C4-2B (cell line): ENCODE data around the gene DNASE2B.
A peak's percentile ranks its signal among the peaks of the same experiment; 100 is the strongest.

Source experiments
- H3K27ac ChIP-seq: fragments of 450-650 bp; 2 replicates; pipeline ENCODE4 v1.5.1; 2017
- ZFX ChIP-seq: fragments of 450-650 bp; IDR thresholded peaks from 2 replicates; pipeline ENCODE4 v1.6.1; 2017
- TF ChIP-seq, protein P1 (sequence below): fragments of 450-650 bp; conservative IDR thresholded peaks from 2 replicates; pipeline ENCODE4 v1.5.1; 2017; ENCODE audit warnings: mild to moderate bottlenecking

Gene DNASE2B

DNA sequence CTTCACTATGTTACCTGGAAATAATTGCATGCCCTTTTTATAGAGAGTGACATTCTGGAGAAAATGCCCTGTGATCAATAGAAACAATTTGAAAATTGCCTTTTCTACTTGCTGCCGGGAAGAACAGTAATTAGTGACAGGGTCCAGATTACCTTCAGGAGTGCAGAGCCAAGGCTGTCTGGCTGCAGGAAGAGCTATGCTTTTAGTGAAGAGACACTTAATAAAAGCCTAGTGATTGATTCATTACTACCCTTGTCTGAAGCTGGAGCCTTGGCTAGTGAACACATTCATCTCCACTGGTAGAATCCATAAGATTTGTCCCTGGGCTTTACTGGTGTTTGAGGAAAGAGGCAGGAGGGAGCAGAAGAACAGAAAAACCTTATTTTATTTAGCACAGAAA is 12.9 kb upstream of the DNASE2B start:
- TF ChIP-seq, protein P1, sequence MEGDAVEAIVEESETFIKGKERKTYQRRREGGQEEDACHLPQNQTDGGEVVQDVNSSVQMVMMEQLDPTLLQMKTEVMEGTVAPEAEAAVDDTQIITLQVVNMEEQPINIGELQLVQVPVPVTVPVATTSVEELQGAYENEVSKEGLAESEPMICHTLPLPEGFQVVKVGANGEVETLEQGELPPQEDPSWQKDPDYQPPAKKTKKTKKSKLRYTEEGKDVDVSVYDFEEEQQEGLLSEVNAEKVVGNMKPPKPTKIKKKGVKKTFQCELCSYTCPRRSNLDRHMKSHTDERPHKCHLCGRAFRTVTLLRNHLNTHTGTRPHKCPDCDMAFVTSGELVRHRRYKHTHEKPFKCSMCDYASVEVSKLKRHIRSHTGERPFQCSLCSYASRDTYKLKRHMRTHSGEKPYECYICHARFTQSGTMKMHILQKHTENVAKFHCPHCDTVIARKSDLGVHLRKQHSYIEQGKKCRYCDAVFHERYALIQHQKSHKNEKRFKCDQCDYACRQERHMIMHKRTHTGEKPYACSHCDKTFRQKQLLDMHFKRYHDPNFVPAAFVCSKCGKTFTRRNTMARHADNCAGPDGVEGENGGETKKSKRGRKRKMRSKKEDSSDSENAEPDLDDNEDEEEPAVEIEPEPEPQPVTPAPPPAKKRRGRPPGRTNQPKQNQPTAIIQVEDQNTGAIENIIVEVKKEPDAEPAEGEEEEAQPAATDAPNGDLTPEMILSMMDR, result no peak
- TF ChIP-seq ZFX, result no peak
- no peak overlapping the region for H3K27ac ChIP-seq

DNA sequence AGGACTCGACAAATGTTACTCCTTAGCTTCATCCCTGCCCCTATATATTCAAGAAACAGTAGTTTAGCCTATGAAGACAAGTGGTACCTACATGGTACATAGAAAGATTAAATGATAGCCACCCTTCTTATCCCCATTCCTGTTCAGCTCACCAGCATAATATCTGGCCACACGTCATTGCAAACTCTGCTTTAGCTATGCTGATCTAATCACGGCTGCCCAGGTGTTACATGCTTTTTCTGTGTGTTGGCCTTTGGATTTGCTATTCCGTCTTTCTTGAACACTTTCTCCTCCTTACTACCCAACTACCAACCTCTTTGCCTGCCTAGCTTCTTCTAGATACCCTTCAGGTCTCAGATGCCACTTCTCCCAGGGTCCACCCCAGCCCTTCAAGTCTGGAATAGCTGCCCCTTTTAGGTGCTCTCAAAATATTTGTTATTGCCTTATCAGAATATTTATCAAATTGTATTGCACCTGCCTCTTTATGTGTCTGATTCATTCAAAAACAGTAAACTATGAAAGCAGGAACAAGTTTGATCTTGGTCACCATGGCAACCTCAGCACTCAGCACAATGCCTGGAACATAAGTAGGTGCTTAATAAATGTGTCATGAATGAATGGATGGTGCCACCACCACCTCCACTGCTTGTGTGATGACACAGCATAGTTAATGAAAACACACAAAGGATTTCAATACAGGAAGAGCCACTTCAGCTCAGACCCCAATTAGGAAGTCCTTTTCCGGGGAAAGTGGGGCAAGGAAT is 11.4 kb upstream of the DNASE2B start:
- no peak for TF ChIP-seq ZFX
- TF ChIP-seq, protein P1, result no peak
- no peak overlapping the region for H3K27ac ChIP-seq

DNA sequence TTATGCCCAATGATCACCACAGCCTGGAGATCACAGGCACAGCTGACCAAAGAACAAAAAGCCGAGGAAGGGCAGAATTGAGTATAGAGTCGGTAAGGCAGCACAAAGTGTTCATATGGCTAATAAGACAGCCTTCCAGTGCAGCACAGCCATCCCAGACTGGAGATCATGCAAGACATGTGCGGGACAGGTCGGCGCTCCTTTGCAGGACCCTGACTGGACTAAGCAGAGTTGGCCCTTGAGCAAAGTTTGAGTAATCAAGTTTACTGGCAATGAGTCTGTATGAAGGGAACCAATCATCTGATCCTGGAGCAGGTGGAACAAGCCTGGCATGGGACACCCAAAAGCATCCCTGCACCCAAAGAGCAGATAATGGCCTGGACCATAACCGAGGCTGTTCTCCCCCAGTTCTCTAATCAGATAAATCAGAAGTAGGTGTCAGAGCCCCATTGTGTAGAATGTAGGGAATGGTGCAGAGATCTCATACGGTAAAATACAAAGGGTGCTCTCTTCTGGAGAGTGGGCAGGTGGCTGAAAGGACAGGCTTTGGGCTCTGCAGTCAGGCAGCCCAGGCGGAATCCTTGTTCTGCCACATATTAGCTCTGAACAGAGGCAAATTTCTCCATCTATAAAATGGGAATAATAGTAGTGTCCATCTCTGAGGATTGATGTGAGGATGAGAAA is 10.7 kb upstream of the DNASE2B start:
- H3K27ac ChIP-seq, result no peak overlapping the region
- TF ChIP-seq, protein P1, result no peak
- TF ChIP-seq ZFX, result 0 out of 2 replicates have a peak, but pooled peaks have one; percentile 10

DNA sequence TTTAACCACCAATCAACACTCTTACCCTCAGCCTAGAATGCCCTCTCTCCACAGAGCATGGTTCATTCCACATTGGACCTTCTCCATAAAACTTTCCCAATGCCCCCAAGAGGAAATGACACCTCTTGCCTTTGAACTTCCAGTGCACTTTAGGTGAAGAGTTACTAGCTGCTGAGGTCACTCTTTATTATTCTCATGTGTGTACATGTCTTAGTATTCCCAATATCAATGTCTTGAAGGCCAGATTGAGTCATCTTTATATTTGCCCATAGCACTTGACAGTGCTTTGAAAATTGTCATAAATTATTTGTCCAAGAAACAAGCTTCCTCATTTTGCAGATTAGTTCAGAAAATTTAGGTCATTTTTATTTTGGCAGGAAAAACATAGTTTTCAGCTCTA is 8.1 kb upstream of the DNASE2B start:
- H3K27ac ChIP-seq, result no peak overlapping the region
- TF ChIP-seq ZFX, result no peak

DNA sequence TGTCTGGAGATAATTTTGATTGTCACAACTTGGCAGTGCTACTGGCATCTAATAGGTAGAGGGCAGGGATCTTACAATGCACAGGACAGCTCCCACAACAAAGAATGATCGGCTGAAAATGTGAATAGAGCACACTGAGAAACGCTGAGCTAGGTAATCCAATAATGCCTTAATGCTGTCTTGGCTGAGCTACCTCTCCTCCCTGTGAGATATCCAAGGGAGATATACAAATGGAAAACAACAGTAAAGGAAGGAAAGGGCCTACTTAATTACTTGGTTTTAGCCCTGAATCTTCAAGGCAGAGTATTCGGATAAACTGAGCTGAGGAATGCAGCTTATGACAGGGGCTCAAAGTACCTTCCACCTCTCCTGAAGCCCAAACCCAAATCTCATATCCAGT is 2.9 kb downstream of the DNASE2B start:
- no peak for TF ChIP-seq ZFX
- TF ChIP-seq, protein P1, result no peak
- H3K27ac ChIP-seq, result no peak overlapping the region; the same call in 1 of the 2 replicates

DNA sequence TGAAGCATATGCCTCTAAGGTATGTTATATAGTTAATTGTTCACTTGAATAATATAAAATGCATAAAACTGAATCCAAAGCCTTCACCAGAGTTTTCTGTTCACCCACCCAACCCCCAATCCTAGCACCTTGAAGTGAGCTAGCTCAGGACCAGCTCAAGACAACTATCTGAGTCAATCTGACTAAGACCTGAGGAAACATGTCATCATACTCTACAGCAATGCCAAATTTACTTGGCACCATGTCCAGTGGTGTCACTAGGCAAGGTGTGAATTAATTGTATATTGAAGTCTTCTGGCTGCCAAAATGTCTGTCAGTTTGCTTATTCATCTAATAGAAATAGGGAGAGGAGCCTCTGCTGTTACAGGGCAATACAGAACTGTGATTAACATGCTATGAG is 3.8 kb downstream of the DNASE2B start:
- H3K27ac ChIP-seq, result no peak overlapping the region
- TF ChIP-seq, protein P1, result no peak
- no peak for TF ChIP-seq ZFX

DNA sequence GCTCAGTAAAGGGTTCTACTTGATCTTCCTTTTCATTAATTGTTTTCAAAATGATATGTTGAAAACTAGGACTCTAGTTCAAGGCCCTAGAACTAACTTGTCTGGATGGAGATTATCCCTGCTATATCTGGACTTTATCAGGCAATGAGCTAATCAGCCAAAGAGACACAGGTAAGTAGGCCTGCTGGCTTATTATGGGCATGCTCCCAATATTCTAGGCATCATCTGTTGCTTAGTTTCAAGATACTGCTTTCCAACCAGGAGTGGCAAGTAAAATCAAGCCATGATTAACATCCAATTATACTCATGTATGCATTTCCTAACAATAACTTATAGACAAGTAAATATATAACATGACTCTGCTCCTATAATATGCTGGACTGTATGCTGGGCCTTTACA is 4.2 kb downstream of the DNASE2B start:
- TF ChIP-seq ZFX, result no peak
- TF ChIP-seq, protein P1, result no peak
- H3K27ac ChIP-seq, result no peak overlapping the region

DNA sequence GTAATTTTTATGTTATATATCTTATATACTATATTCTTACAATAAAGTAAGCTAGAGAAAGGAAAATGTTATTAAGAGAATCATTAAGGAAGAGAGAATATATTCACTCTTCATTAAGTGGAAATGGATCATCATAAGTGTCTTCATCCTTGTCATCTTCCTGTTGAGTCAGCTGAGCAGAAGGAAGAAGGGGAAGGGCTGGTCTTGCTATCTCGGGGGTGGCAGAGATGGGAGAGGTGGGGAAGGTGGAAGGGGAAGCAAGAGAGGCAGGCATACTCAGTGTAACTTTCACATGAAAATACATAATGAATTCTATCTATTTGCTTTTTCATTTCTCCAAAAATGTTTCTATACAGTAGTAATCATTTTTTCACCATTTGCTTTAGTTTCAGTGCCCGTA is 5.1 kb downstream of the DNASE2B start:
- H3K27ac ChIP-seq, result no peak overlapping the region; the same call in 1 of the 2 replicates
- TF ChIP-seq, protein P1, result no peak
- no peak for TF ChIP-seq ZFX
